Activated naive CD8-positive, alpha-beta T cell treated with anti-CD3 and anti-CD28 coated beads, Interleukin-2, amount 50 U/mL, for 24 hours (primary cell): Measurements from ENCODE around the gene BAD.

Source experiments
- ATAC-seq: fragments of 150-1000 bp; cut with Tn5 transposase; one replicate; pipeline ENCODE4 v1.10.0; 2021
- DNase-seq: peaks from one replicate; pipeline ENCODE4 v3.0.0; 2021
- H3K27ac Mint-ChIP-seq: one replicate; pipeline ENCODE4 v1.8.0; 2021; ENCODE audit warnings: mild to moderate bottlenecking, mixed read lengths
- H3K27me3 Mint-ChIP-seq: one replicate; pipeline ENCODE4 v1.8.0; 2021; ENCODE audit warnings: mixed read lengths
- H3K36me3 Mint-ChIP-seq: one replicate; pipeline ENCODE4 v1.8.0; 2021; ENCODE audit warnings: low read depth, mixed read lengths
- H3K4me1 Mint-ChIP-seq: one replicate; pipeline ENCODE4 v1.8.0; 2021; ENCODE audit warnings: mixed read lengths
- H3K4me3 Mint-ChIP-seq: one replicate; pipeline ENCODE4 v1.8.0; 2021; ENCODE audit warnings: mild to moderate bottlenecking, moderate library complexity, mixed read lengths
- H3K9me3 Mint-ChIP-seq: one replicate; pipeline ENCODE4 v1.8.0; 2021; ENCODE audit warnings: mixed read lengths

Gene BAD

GRCh38 chr11:64234647-64235379 is 49.7 kb downstream of the BAD start:
- peaks cover 7% of the 10 kb centered on the region for H3K36me3 Mint-ChIP-seq
- peak; percentile 60 for DNase-seq
- H3K4me3 Mint-ChIP-seq = peak overlapping the region; percentile 83
- peak; percentile 46 for ATAC-seq
- peak overlapping the region; percentile 72 for H3K27ac Mint-ChIP-seq
- no peaks in the 10 kb centered on the region for H3K27me3 Mint-ChIP-seq
- no peaks in the 10 kb centered on the region for H3K9me3 Mint-ChIP-seq
- H3K4me1 Mint-ChIP-seq = peaks cover 44% of the 10 kb centered on the region

DNA sequence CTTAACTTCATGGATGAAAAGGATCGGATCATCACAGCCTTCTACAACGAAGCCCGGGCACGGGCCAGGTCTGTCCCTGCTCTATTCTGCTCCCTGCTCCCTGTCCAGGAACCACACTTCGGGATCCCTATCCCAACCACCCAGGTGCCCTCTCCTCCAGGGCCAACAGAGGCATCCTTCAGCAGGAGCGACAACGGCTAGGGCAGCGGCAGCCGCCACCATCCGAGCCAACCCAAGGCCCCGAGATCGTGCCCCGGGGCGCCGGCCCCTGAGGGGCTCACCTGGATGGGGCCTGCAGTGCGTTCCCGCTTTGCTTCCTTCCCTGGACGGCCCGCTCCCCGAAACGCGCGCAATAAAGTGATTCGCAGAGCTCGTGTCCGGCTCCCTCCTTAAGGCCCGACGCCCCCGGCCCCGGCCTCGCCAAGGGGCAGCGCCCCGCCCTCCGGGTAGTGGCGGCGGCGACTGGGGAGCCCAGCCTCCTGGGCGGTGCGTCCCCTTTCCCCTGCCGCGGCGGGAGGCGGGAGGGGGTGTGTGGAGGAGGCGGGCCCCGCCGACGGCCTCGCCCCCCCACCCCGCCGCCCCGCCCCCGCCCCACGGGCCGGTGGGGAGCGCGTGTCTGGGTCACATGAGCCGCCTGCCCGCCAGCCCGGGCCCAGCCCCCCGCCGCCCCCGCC is 50.4 kb downstream of the BAD start, which contains the start of gene VEGFB:
Gene VEGFB, plus strand, starts transcription at position 672 of the 674 bp plus-strand sequence. CDS start 250 bp downstream, outside the sequence.
- H3K9me3 Mint-ChIP-seq = no peaks in the 10 kb centered on the region
- peak within 1 kb of the TSS; percentile 72 for H3K27ac Mint-ChIP-seq
- H3K4me3 Mint-ChIP-seq = peak within 1 kb of the TSS; percentile 83
- no peaks in the 10 kb centered on the region for H3K27me3 Mint-ChIP-seq
- peaks cover 7% of the 10 kb centered on the region for H3K36me3 Mint-ChIP-seq
- peaks cover 46% of the 10 kb centered on the region for H3K4me1 Mint-ChIP-seq
- ATAC-seq (peak; percentile 38), DNase-seq (peak; percentile 72)

DNA sequence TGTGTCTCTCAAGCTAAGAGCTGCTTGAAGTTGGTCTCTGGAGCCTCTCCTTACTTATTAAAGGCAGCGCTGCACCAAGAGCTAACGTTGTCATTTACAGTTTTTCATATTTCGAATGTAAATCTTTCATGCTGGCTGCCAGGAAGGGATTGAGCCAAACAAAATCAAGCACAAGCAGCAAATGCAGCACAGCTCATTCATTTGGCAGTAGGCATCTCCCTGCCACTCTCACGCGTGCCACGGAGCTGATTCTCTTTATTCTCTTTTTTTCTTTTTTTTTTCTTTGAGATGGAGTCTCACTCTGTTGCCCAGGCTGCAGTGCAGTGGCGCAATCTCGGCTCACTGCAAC is 51.5 kb downstream of the BAD start:
- no peak overlapping the region for H3K4me3 Mint-ChIP-seq

GRCh38 chr11:64232182-64232966 is 52.1 kb downstream of the BAD start:
- H3K4me3 Mint-ChIP-seq = peak overlapping the region; percentile 81

More for the DNA sequence above, 51.5 kb downstream of the BAD start:
- Mint-ChIP-seq H3K9me3 (no peaks in the 10 kb centered on the region), H3K27ac (no peak overlapping the region), H3K36me3 (peaks cover 3% of the 10 kb centered on the region), H3K4me1 (peaks cover 49% of the 10 kb centered on the region), H3K27me3 (no peaks in the 10 kb centered on the region)
- ATAC-seq (no peak), DNase-seq (no peak)

GRCh38 chr11:64231546-64231945 is 52.9 kb downstream of the BAD start:
- no peaks in the 10 kb centered on the region for H3K27me3 Mint-ChIP-seq
- DNase-seq (no peak), ATAC-seq (no peak)
- no peak overlapping the region for H3K27ac Mint-ChIP-seq
- H3K4me1 Mint-ChIP-seq = peaks cover 61% of the 10 kb centered on the region
- H3K4me3 Mint-ChIP-seq = peak overlapping the region; percentile 81
- no peaks in the 10 kb centered on the region for H3K9me3 Mint-ChIP-seq
- peaks cover 2% of the 10 kb centered on the region for H3K36me3 Mint-ChIP-seq

More at GRCh38 chr11:64232182-64232966, 52.1 kb downstream of the BAD start:
- Mint-ChIP-seq H3K4me1 (peaks cover 55% of the 10 kb centered on the region), H3K9me3 (no peaks in the 10 kb centered on the region), H3K27me3 (no peaks in the 10 kb centered on the region), H3K27ac (no peak overlapping the region), H3K36me3 (no peaks in the 10 kb centered on the region)
- DNase-seq (no peak), ATAC-seq (no peak)

GRCh38 chr11:64230985-64231365 is 53.5 kb downstream of the BAD start:
- Mint-ChIP-seq H3K9me3 (no peaks in the 10 kb centered on the region), H3K36me3 (peaks cover 2% of the 10 kb centered on the region), H3K27me3 (no peaks in the 10 kb centered on the region), H3K4me3 (peak overlapping the region; percentile 81), H3K4me1 (peaks cover 59% of the 10 kb centered on the region), H3K27ac (peak overlapping the region; percentile 69)
- ATAC-seq (no peak), DNase-seq (no peak)

DNA sequence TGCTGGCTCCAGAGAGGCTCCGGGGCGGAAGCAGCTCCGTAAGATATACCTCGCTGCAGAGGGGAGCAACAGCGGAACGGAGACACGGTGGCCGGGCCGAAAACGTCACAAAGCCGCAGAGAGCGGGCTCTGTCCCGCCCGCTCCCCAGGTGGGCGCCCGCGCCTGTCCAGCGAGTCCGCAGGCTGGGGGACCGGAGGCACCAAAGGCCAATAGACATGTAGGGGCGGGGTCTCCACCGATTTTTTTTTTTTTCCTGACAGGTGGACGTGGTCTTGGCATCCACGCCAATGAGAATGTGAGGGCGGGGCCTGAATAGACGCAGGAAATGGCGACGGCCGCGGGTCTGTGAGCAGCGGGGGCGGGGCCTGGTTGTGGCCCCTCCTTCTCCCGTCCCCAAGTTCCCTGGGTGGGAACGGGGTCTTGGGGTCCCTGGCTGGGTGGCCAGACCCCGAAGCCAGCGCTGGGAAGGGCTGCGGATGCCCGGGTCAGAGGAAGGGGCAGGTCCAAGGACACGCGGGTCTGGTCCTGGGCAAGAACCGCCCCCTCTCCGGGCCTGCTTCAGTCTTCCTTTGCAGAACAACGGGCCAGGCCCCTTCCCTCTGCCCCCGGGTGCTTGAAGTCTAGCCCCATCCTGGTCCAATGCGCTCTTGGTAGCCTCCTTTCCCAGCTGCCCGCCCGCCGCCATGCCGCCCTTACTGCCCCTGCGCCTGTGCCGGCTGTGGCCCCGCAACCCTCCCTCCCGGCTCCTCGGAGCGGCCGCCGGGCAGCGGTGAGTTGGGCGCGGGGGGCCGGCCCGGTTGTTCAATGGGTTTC is 54.1 kb downstream of the BAD start, which contains the start of gene DNAJC4:
Gene DNAJC4, plus strand, starts transcription at position 378 of the 814 bp plus-strand sequence. Its CDS starts 307 bp downstream, at position 685.
- H3K36me3 Mint-ChIP-seq = peaks cover 2% of the 10 kb centered on the region
- peaks cover 57% of the 10 kb centered on the region for H3K4me1 Mint-ChIP-seq
- H3K27ac Mint-ChIP-seq = peak within 1 kb of the TSS; percentile 69
- no peaks in the 10 kb centered on the region for H3K27me3 Mint-ChIP-seq
- ATAC-seq (peak; percentile 35), DNase-seq (peak; percentile 92)
- no peaks in the 10 kb centered on the region for H3K9me3 Mint-ChIP-seq
- H3K4me3 Mint-ChIP-seq = peak within 1 kb of the TSS; percentile 81

DNA sequence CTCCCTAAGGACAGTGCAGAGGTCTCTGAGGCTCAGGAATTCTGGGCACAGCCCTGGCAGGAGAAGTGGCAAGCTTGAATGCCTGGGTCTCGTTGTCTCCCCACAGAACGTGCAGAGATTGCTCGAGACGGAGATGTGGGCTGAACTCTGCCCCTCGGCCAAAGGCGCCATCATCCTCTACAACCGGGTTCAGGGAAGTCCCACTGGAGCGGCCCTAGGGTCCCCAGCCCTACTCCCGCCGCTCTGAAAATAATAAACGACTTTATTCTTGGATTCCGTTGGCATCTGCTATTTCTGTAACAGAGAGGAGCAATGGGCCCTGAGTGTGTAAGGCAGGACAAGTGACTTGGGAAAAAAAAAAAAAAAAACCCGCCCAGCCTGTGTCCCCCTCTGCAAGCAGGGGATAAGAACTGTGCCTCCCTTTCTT is 54.7 kb downstream of the BAD start:
- Mint-ChIP-seq H3K36me3 (peaks cover 2% of the 10 kb centered on the region), H3K27me3 (no peaks in the 10 kb centered on the region), H3K9me3 (no peaks in the 10 kb centered on the region), H3K4me1 (peaks cover 59% of the 10 kb centered on the region), H3K4me3 (peak overlapping the region; percentile 81), H3K27ac (peak overlapping the region; percentile 42)
- DNase-seq (no peak), ATAC-seq (no peak)

DNA sequence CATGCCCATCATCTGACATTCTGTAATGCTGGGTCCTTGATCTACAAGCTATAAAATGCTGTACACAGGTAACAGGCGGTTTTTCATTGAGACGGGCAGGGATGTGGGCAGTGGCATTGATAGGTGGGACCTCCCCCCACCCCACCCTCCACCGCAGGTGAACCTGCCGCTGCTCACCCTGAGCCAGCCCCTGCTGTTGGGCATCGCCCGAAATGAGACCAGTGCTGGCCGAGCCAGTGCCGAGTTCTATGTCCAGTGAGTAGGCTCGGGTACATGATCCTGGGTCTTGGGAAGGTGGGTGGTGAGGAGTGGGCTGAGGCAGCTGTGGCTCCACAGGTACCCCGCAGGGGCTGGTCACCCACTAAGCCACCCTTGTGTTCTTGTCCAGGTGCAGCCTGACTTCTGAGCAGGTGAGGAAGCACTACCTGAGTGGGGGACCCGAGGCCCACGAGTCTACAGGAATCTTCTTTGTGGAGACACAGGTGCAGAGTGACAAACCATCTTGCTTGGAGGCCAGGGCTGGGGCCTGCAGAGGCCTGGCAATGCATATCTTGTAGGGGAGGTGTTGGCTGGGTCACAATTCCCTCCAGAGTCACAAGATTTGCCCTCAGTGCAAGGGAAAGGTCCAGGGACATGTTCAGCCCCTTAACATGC is 55.2 kb downstream of the BAD start:
- Mint-ChIP-seq H3K4me3 (peak overlapping the region; percentile 81), H3K36me3 (peaks cover 2% of the 10 kb centered on the region), H3K9me3 (no peaks in the 10 kb centered on the region), H3K27ac (peak overlapping the region; percentile 42), H3K27me3 (no peaks in the 10 kb centered on the region), H3K4me1 (peaks cover 61% of the 10 kb centered on the region)
- DNase-seq (no peak), ATAC-seq (no peak)

GRCh38 chr11:64227405-64227956 is 57.0 kb downstream of the BAD start:
- ATAC-seq (no peak), DNase-seq (no peak)
- H3K36me3 Mint-ChIP-seq = peaks cover 2% of the 10 kb centered on the region
- no peaks in the 10 kb centered on the region for H3K9me3 Mint-ChIP-seq
- no peaks in the 10 kb centered on the region for H3K27me3 Mint-ChIP-seq
- peak overlapping the region; percentile 83 for H3K4me3 Mint-ChIP-seq
- peak overlapping the region; percentile 78 for H3K27ac Mint-ChIP-seq
- peaks cover 57% of the 10 kb centered on the region for H3K4me1 Mint-ChIP-seq

- H3K4me3 Mint-ChIP-seq = peak overlapping the region; percentile 83
- H3K9me3 Mint-ChIP-seq = no peaks in the 10 kb centered on the region
- H3K27me3 Mint-ChIP-seq = no peaks in the 10 kb centered on the region
- H3K4me1 Mint-ChIP-seq = peaks cover 50% of the 10 kb centered on the region
- ATAC-seq = peak; percentile 50
- peaks cover 5% of the 10 kb centered on the region for H3K36me3 Mint-ChIP-seq
- H3K27ac Mint-ChIP-seq = peak overlapping the region; percentile 78
- DNase-seq = peak; percentile 74
These were observed 57.9 kb downstream of the BAD start for GRCh38 chr11:64226507-64227051.

- ATAC-seq = peak; percentile 63
- H3K27ac Mint-ChIP-seq = peak within 1 kb of the TSS; percentile 81
- DNase-seq = peak; percentile 97
- H3K27me3 Mint-ChIP-seq = no peaks in the 10 kb centered on the region
- H3K4me3 Mint-ChIP-seq = peak within 1 kb of the TSS; percentile 83
- peaks cover 44% of the 10 kb centered on the region for H3K4me1 Mint-ChIP-seq
- H3K36me3 Mint-ChIP-seq = peaks cover 10% of the 10 kb centered on the region
- H3K9me3 Mint-ChIP-seq = no peaks in the 10 kb centered on the region
These were observed 58.6 kb downstream of the BAD start, which contains the start of the genes NUDT22 and TRPT1 for GRCh38 chr11:64225608-64226506. NUDT22 (plus strand) TSS chr11:64226274; CDS start chr11:64226653, 379 bp downstream. TRPT1 (minus strand) TSS chr11:64226186; CDS start chr11:64225860, 326 bp downstream.
